GM12873 (cell line): Measurements from ENCODE around the gene MAN2A2.

Source experiments
- CTCF ChIP-seq: IDR thresholded peaks from 2 replicates; pipeline ENCODE4 v1.5.1; 2012; ENCODE audit warnings: low read depth, mild to moderate bottlenecking, moderate library complexity, low read length, control low read depth; ENCODE audit not compliant: insufficient read depth; ENCODE audit errors: missing control alignments

The MAN2A2 gene

GRCh38 chr15:90945091-90945490 is 42.0 kb downstream of the MAN2A2 start:
- TF ChIP-seq CTCF = no peak

GRCh38 chr15:90946538-90946937 is 43.4 kb downstream of the MAN2A2 start:
- no peak for TF ChIP-seq CTCF

- TF ChIP-seq CTCF = no peak
Measured at GRCh38 chr15:90946941-90947576, 44.0 kb downstream of the MAN2A2 start.

- no peak for TF ChIP-seq CTCF
Measured at GRCh38 chr15:90947577-90948357, 44.7 kb downstream of the MAN2A2 start.

GRCh38 chr15:90948506-90948905 is 45.4 kb downstream of the MAN2A2 start:
- TF ChIP-seq CTCF = no peak

- no peak for TF ChIP-seq CTCF
Measured at GRCh38 chr15:90949979-90950675, 47.0 kb downstream of the MAN2A2 start.

- TF ChIP-seq CTCF = no peak
Measured at GRCh38 chr15:90950676-90951075, 47.6 kb downstream of the MAN2A2 start.
